Muscle of back (tissue), 11 donors: Measurements from ENCODE around the gene LARP7. TPM values are rescaled to one million over a fixed set of nuclear protein-coding genes. Genes with fewer than 3 reads are reported as not detected.
"Not testable (repeated sequence)": the region's sequence is repeated elsewhere in the genome, so short reads cannot be mapped to it uniquely, and the experiment has no call there.

Source experiments
- DNase-seq, 3 donors: peaks; one replicate each; pipeline versions ENCODE4 v3.0.0 to v3.0.0-alpha.2; 2013
- polyA plus RNA-seq, 10 donors: library from polyadenylated mRNA; unstranded; fragments of 120-200 nt; gene quantifications; one replicate each; pipeline ENCODE4 v1.2.1, GENCODE V29; 2013; ENCODE audit not compliant: insufficient read length in 10 of 10

The LARP7 gene
- polyA plus RNA-seq, 10 donors, result 45.2 to 68.2 (median 54.8) TPM

DNA sequence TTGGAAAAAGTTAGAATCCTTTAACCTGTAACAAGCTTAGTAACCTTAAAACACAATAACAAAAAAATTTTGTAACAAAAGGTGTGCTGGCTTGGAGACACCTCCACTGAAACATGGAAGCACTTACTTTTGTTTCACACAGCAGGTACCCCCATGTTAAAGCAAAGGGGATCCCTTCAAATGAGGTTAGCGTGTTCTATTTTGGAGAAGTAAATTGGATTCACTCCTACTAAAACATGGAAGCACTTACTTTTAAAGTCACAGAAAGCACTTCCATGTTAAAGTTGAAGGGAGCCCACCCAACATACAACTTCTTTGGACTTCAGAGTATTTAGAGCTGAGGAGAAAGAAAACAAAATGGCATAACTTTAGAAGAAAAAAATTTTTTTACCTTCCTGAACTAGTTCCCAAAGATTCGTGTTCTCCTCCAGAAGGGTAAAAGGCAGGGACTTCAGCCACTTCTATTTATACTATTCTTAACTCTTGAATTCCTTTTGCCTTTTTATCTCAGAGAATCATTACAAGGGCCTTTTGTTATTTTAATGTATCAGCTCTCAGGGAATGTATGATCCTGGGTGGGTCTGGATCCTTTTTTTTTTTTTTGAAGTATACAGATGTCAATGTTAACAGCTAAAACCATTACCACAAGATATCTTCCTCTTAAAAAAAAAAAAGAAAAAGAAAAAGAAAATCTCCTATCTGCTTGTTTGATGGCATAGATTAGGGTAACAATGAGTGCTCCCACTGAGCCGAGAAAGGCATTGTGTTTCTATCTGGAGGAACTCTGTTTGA lies 11.5 kb downstream of the LARP7 start:
- DNase-seq, result no peak

DNA sequence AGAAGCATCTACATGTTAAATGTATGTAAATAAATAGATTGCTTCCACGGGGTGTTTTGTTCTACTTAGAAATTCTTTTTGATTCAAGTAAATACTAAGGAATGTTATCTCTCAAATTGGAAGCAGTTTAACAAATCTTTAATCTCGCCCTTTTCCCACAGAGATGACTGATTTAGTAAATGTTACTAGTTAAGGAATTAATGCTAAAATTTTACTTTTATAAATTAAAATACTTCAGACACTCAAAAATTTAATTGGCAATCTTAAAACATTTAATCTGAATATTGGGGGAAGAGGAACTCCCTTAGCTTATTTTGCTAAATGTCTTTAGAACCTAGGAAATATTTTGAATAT lies 12.1 kb downstream of the LARP7 start:
- DNase-seq, result no peak

DNA sequence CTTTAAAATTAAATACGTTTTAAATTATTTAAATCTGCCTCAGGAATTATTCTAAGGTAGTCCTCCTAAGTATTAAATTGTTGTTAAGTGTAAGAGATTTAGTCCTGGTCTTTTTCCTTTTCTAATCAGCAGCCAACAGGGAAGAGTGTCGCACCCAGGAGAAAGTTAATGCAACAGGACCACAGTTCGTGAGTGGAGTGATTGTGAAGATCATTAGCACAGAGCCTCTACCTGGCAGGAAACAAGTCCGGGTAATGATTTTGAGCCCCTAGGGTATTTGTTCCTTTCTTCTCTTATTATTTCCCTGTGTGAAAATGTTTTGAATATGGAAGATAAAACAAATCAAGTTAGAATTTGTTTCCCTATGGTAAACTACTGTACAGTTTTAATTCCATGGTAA lies 13.4 kb downstream of the LARP7 start:
- DNase-seq, result no peak

GRCh38 chr4:112651641-112652040 lies 14.7 kb downstream of the LARP7 start:
- DNase-seq, result no peak

DNA sequence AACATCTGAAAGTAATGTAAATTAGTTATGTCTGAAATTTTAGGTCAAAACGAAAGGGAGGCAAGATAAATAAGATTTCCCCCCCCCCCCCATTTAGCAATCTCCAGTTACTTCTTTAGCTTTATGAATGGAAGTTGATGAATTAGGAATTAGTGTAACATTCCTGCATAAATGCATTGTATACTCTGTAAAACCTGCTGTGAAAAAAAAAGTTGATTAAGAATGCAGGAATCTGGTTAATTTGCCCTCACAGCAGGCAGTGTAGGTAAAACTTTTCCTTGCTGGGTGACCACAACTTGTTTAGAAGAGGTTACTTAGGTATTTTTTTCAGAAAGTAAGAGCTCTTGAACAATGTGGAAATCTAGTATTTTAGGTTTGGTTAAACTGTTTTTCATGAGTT lies 15.3 kb downstream of the LARP7 start:
- DNase-seq, result no peak

GRCh38 chr4:112655270-112655669 lies 18.3 kb downstream of the LARP7 start:
- no peak for DNase-seq

DNA sequence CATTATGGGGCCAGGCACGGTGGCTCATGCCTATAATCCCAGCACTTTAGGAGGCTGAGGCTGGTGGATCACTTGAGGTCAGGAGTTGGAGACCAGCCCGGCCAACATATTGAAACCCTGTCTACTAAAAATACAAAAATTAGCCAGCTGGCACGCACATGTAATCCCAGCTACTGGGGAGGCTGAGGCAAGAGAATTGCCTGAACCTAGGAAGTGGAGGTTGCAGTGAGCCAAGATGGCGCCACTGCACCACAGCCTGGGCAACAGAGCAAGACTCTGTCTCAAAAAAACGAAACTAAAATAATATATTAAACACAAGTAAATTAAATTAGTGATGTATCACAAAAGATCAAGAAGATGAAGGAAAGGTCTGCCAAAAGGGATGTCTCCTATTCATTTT lies 19.2 kb downstream of the LARP7 start:
- not testable (repeated sequence) for DNase-seq

GRCh38 chr4:112664611-112665010 lies 27.7 kb downstream of the LARP7 start:
- no peak for DNase-seq

DNA sequence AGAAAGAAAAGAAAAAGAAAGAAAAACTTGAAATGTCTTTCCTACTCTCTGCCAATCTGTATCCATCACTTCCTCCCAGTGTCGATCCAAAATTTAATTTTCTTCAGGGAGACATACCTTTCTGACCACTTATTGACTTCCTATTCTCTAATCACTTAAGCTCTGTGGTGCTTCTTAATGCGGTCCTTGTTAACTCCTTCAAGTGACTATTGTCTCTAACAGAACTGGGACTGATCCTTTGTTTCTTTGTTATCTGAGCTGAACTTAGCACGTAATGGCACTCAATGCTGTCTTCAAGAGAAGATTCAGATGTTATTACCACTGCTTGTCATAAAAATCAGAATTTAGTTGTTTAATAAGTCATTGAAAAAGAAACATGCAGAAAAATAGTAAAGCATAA lies 31.2 kb downstream of the LARP7 start:
- DNase-seq, result no peak

DNA sequence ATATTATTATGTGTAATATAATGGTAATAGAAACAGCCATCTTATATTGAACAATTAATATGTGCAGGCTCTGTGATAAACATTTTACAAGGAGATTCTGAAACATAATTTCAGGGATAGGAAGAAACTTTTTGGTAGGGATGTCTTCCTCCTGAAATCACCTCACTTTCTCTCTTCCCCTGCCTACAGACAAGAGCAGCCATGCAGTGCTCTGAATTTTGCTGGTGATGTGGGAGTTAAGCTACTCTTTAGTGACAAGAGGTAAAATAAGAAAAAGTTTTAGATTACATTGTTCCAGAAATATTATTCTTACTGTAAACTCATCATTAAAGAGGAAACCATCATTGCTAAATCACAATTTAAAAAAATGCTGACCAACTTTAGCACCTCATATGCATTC lies 36.1 kb downstream of the LARP7 start:
- no peak for DNase-seq

GRCh38 chr4:112673686-112674085 lies 36.7 kb downstream of the LARP7 start:
- DNase-seq, result no peak

- DNase-seq, result peak; percentile 18 to 55 (median 39)
Observed at GRCh38 chr4:112674376-112674775, 37.4 kb downstream of the LARP7 start.

GRCh38 chr4:112677519-112678091 lies 40.7 kb downstream of the LARP7 start:
- no peak for DNase-seq

DNA sequence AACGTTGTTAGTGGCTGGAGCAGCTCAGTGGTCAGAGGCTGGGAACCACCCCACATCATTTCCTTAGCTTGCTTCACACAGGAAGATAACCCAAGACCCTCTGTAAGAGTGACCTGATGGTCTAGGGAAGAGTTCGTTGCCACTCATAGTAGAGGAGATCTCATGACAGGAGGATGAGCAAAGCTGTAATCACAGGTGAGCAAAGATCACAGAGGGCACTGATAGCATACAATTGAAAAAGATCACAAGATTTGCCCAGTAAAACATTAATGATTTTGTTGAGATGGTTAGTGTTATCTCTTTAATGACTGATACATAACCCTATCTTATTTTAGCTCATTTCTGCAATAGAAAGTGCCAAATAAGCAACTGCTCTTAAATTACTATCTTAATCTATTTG lies 44.1 kb downstream of the LARP7 start:
- DNase-seq, result no peak

GRCh38 chr4:112693507-112693906 lies 56.6 kb downstream of the LARP7 start:
- DNase-seq, result no peak

GRCh38 chr4:112700679-112701078 lies 63.7 kb downstream of the LARP7 start:
- no peak for DNase-seq

DNA sequence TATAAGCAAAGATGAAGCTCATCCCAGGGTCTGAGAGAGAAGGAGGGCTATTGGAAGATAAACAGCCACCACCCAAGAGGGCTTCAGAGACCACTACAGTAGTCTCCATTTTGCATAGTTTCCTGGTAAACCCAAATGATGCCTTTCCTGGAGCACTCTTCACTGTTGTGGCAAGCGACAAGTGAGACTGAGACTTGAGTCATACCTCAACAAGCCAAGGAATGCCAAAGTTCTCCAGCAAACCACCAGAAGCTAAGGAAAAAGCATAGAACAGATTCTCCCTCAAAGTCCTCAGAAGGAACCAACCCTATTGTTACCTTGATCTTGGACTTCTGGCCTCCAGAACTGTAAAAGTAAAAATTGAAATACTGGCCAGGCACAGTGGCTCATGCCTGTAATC lies 65.9 kb downstream of the LARP7 start:
- no peak for DNase-seq

- no peak for DNase-seq
Observed at GRCh38 chr4:112704322-112704721, 67.4 kb downstream of the LARP7 start.

- peak; percentile 49 to 68 (median 51) for DNase-seq
Observed at GRCh38 chr4:112704991-112705845, 68.3 kb downstream of the LARP7 start.

DNA sequence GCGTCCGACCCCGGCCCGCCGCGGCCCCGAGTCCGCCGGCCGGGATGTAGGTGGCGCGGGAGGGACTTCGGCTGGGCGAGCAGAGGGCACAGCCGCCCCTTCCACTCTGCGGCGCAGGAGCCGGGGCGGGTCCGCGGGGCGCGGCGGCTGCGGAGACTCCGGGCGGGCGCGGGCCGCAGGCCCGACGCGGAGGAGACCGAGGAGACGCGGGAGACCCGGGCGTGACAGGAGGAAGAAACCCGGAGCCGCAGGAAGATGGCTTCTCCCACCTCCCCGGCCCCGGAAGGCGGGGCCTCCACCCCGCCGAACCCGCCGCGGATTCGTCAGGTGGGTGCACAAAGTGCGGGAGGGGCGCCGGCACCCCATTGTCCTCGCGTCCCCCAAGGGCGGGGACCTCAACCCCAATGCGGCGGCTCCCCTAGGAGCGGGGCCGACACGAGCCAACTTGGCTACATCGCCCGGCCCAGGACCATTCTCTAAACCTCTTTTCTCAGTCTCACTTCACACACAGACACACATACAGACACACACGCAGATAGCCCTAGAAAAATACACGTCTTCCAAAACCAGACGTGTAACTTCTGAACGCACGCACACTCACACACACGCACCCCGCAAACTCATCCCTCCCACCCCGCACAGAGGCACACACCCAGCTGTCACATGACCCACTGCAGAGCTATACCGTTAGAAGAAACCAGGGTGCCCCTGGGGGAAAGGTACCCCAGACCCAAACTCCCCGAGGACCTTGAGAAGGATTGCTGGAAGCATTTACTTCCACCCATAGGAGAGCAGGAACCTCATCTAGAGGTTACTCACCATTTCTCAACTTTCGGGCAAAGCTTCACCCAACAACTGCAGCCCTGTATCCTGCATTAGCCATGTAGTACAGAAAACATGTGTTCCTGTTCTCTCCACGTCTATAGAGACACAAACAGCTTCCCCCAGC lies 69.2 kb downstream of the LARP7 start:
- DNase-seq, result peak; percentile 11 to 58 (median 18)

DNA sequence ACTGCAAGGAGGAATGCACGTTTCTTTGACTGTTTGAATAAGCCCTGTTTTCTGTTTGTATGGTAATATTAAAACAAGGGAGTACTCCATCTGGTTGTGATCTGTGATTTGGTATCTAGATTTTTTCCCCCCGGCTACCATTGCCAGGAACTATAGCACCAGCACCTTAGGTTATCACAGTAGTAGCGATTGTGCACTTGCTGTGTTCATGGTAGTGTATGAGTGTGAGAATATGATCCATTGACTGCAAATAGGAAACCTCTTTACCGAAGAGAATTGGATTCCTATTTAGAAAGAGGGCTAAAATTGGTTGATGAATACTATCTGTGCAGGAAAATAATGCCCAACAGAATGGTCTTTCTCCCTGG lies 69.9 kb downstream of the LARP7 start:
- DNase-seq, result peak in 1 of 3 donors; percentile 31
